Adipose tissue (tissue), 3 donors: ENCODE measurements around the gene PCOLCE2. TPM values are rescaled to one million over a fixed set of nuclear protein-coding genes. Genes with fewer than 3 reads are reported as not detected.
"Not testable (repeated sequence)": the region's sequence is repeated elsewhere in the genome, so short reads cannot be mapped to it uniquely, and the experiment has no call there.

ENCODE experiments used
- H3K27ac ChIP-seq: one replicate; pipeline ENCODE4 v1.5.1; 2013; ENCODE audit warnings: low read depth, low read length
- WGBS, 3 donors: extraction: QIAGEN DNeasy Blood & Tissue Kit; methylation state at CpG; one replicate each; pipeline ENCODE4 v1.1.7; 2013; 5-methylcytosine and 5-hydroxymethylcytosine counted together
- polyA plus RNA-seq, 3 donors: library from polyadenylated mRNA; stranded (reverse); fragments of 200-250 nt; gene quantifications; one replicate each; pipeline ENCODE4 v1.2.3, GENCODE V29; 2013
- donor health status: healthy with polysubstance abuse.
- donor health status: Bipolar disorder and iron deficiency.
- donor health status: healthy.

Gene PCOLCE2
- polyA plus RNA-seq, 3 donors, result 8.0 to 132 (median 114) TPM

DNA sequence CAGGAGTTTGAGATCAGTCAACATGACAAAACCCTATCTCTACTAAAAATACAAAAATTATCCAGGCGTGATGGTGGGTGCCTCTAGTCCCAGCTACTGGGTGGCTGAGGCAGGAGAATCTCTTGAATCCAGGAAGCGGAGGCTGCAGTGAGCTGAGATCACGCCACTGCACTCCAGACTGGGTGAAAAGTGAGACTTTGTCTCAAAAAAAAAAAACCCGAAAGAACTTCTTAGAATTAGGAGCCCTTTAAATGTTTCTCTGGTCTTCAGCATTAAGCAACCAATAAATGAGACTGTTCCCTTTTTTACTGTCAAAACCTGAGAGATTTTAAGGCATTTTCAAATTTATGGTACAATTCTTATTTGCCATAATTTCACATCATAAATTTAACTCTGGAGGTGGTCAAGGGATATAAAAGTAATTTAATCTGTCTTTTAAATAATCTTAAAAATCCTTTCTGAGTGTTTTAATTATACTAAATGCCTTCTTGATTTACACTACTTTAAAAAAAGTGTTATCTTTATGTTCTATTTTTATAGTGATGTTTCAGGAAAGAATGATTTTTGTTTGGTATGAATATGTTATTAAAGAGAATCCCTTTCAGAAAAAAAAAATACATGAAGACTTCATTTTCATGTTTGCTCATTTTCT is 10.1 kb downstream of the PCOLCE2 start:
- H3K27ac ChIP-seq, result no peak overlapping the region
- WGBS, 3 donors, result 64 to 76% (median 74%) methylated on average over 4 of the region's 4 CpGs

DNA sequence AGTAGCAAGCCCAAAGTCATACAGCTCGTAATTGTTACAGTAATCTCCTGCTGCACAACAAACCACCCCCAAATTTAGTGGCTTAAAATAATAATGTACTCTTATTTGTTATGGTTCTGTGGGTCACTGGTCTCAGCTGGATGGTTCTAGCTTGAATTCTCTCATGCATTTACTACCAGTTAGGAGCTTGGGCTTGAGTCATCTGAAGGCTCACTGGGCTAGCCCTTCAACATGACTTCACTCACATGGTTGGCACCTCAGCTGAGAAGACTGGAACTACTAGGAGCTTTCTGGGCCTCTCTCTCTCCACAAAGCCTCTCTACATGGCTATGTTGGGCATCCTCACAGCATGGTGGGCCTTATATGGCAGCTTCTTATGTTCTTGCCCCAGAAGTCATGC is 12.5 kb downstream of the PCOLCE2 start:
- 61 to 70% (median 67%) methylated on average over 1 of the region's 1 CpG for WGBS, 3 donors

GRCh38 chr3:142875583-142876207 is 13.2 kb downstream of the PCOLCE2 start:
- WGBS, 3 donors, result 91 to 95% (median 93%) methylated on average over 2 of the region's 2 CpGs
- no peak overlapping the region for H3K27ac ChIP-seq

More for the DNA sequence above, 12.5 kb downstream of the PCOLCE2 start:
- H3K27ac ChIP-seq, result no peak overlapping the region

- 84 to 91% (median 85%) methylated on average over 5 of the region's 5 CpGs for WGBS, 3 donors
- no peak overlapping the region for H3K27ac ChIP-seq
Measured at GRCh38 chr3:142875099-142875498, 13.8 kb downstream of the PCOLCE2 start.

DNA sequence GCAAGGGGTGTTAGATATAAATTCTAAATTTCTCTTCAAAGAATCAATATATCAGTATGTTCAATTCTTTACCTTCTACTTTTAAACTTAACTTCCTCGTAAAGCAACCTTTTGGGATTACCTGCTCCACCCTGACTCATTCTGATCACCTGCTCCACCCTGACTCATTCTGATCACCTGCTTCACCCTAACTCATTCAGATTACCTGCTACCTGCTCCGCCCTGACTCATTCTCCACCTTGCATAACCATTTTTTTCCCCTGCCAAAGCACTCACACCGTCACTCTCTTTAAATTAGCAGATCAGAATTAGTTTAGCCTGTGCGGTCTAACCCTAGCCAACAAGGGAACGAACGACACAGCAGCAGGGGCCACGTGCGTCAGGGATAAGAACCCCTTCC is 20.5 kb downstream of the PCOLCE2 start:
- not testable (repeated sequence) for H3K27ac ChIP-seq
- WGBS, 3 donors, result 87 to 95% (median 93%) methylated on average over 8 of the region's 8 CpGs

- no peak overlapping the region for H3K27ac ChIP-seq
- 47 to 76% (median 75%) methylated on average over 9 of the region's 9 CpGs for WGBS, 3 donors
Measured at GRCh38 chr3:142866841-142867631, 21.8 kb downstream of the PCOLCE2 start.

- WGBS, 3 donors, result 75 to 81% (median 79%) methylated on average over 8 of the region's 8 CpGs
- H3K27ac ChIP-seq, result no peak overlapping the region
Measured at GRCh38 chr3:142863930-142864920, 24.7 kb downstream of the PCOLCE2 start.

- H3K27ac ChIP-seq, result no peak overlapping the region
Measured at GRCh38 chr3:142863010-142863817, 25.7 kb downstream of the PCOLCE2 start.

DNA sequence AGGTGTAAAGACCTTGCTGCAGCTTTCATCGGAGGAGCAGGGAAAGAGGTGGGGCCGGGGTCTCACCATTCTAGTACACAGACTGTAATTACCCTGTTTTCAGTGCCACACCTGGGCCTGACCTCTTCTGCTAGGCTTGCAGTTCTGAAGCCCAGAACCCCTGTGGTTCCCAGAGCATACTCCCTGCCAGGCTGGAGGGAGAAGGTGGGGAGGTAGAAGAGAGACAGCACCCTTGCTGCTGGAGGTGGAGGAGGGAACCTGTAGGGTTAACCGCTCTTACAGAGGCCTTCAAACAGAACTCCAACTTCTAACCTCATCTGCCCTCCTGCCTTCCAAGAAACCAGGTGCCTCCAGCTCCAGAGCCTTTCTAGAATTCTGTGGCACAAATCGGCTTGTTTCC is 27.0 kb downstream of the PCOLCE2 start:
- no peak overlapping the region for H3K27ac ChIP-seq
- WGBS, 3 donors, result 75 to 84% (median 80%) methylated on average over 4 of the region's 4 CpGs

More at GRCh38 chr3:142863010-142863817, 25.7 kb downstream of the PCOLCE2 start:
- WGBS, 3 donors, result 37 to 51% (median 39%) methylated on average over 7 of the region's 7 CpGs

GRCh38 chr3:142858043-142858442 is 30.8 kb downstream of the PCOLCE2 start:
- 73 to 87% (median 82%) methylated on average over 3 of the region's 3 CpGs for WGBS, 3 donors
- no peak overlapping the region for H3K27ac ChIP-seq

- no peak overlapping the region for H3K27ac ChIP-seq
- WGBS, 3 donors, result 31 to 67% (median 62%) methylated on average over 6 of the region's 6 CpGs
Measured at GRCh38 chr3:142857056-142857455, 31.8 kb downstream of the PCOLCE2 start.

DNA sequence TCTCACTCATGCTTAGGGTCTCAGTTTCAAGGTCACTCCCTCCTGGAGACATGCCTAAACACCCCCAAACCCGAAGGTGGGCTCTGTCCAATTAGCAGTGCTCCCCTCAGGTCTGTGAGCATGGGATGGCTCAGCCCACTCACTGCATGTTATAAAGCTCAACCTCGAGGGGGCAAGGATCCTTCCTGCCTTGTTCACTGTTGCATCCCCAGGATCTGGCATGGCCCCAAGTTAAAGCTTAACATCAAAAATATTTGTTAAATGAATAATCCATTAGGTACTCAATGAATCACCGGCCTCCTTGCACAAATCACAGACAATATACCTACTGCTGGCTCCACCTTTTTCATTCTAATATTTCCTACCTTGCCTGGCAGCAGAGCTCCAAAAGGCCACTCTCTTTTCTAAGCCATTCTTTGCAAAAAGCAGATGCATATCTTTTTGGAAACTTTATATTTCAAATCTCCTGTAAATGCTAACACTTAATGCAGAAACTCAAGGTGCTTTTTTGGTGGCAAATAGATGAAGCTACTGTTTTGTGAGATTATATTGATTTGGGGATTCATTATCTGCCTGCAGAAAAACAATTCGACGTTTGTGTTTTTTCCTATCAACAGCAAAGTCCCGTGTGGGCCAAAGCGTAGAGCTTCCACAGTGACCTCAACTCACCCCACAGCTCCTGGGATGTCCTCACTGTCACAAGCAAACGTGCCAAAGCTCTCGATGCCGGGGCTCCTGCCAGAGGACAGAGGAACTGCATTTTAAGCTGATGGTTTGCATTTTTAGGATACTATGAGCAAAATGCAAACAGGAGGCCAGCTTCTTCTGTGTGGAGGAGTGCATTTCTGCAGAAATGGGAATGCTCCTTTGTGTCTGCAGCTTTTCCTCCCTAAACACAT is 35.4 kb downstream of the PCOLCE2 start:
- H3K27ac ChIP-seq, result no peak overlapping the region
- 28 to 35% (median 30%) methylated on average over 10 of the region's 10 CpGs for WGBS, 3 donors

- WGBS, 3 donors, result 56 to 86% (median 66%) methylated on average over 4 of the region's 4 CpGs
Measured at GRCh38 chr3:142852009-142852408, 36.9 kb downstream of the PCOLCE2 start.

DNA sequence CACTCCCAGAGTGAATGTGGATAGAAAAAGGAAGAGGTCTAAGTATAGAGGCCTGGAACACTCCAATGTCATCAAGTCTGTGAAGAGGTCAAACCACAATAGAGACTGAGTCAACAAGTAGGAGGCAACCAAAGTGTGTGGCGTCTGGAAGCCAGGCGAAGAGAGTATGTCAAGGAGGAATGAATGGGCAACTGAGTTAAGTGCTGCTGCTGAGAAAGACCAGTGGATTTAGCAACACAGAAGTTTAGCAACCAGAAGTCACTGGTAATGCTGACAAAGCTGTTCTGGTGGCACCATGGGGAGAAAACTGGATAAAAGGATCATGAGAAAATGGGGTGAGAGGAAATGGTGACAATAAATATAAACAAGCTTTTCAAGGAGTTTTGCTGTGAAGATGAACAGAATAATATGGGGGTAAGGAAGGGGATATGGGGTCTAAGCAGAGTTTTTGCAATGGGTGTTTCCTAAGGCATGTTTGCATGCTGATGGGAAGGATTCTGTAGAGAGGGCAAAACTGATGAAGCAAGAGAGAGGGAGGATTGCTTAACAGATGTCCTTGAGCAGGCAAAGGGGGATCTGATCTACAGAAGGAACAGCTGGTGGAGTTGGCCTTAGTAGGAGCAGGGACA is 38.4 kb downstream of the PCOLCE2 start:
- 27 to 84% (median 29%) methylated on average over 2 of the region's 2 CpGs for WGBS, 3 donors
- no peak overlapping the region for H3K27ac ChIP-seq

More at GRCh38 chr3:142852009-142852408, 36.9 kb downstream of the PCOLCE2 start:
- no peak overlapping the region for H3K27ac ChIP-seq

DNA sequence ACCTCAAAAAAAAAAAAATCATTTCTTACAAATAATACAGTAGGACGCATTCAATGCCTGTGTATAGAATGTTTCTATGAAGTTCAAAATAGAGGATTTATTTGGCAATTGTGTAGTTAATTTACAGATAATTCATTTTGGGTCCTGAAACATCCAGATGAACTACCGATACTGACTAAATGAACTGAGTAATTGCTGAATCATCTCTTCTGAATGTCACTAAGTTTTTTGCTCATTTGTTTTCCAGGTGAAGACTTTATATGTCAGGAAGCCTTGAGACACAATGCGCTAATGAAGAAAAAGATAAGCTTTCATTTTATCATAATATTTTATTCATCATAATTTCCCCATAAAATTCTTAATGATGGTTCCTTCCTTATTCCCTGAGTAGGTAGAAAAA is 39.7 kb downstream of the PCOLCE2 start:
- no peak overlapping the region for H3K27ac ChIP-seq
- WGBS, 3 donors, result 94 to 96% (median 95%) methylated on average over 3 of the region's 3 CpGs
